K562 (cell line): ENCODE results near the gene BRPF1. TPM values are rescaled to one million over a fixed set of nuclear protein-coding genes. Genes with fewer than 3 reads are reported as not detected.

ENCODE experiments used
- ATAC-seq: fragments of 200-7000 bp; cut with Tn5 transposase; 3 replicates; pipeline ENCODE4 v1.9.1; 2020; ENCODE audit warnings: moderate library complexity
- BruUV-seq: library from RNA; stranded (reverse); fragments of 400-500 nt; replicated peaks from 2 replicates; lab custom pipeline; 2021; lab: Mats Ljungman, UMichigan
- CTCF ChIA-PET: fragments of 300-600 bp; formaldehyde crosslinking; extraction: SDS; loops from one replicate; lab custom pipeline; 2021; ENCODE audit warnings: low intra/inter-chr PET ratio; lab: Yijun Ruan, JAX
- POLR2A ChIA-PET: fragments of 300-600, 350-650 bp; sonication (Branson Sonifier 250); formaldehyde crosslinking; extraction: SDS; loops from one replicate; lab custom pipeline; 2021; ENCODE audit warnings: antibody characterized with exemption, inconsistent platforms; lab: Yijun Ruan, JAX
- DNase-seq, 4 experiments: peaks; one replicate each; pipeline versions ENCODE4 v3.0.0 to v3.0.0-alpha.2; 2011 to 2018; ENCODE audit warnings: low spot score in 3 of 4, mixed read lengths in 3 of 4; ENCODE audit errors: extremely low read depth in 1 of 4
- FAIRE-seq: peaks from 2 replicates; lab custom pipeline; 2011; peaks lifted over from hg19 to GRCh38; lab: Jason Lieb, UNC
- H2AFZ ChIP-seq: 2 replicates; pipeline ENCODE4 v1.6.0; 2011; ENCODE audit warnings: low read depth, low read length, control low read depth, inconsistent platforms
- H3K27ac ChIP-seq: fragments of 200-600 bp; 3 replicates; pipeline ENCODE4 v1.8.0; 2011; ENCODE audit warnings: low read depth, mild to moderate bottlenecking, control low read depth, inconsistent platforms, low read length, moderate library complexity, mixed read lengths; ENCODE audit errors: extremely low read depth
- H3K27me3 ChIP-seq, 2 experiments: fragments of 300-600 bp in 1 of 2; 2 replicates in 1 of 2; 3 replicates in 1 of 2; pipeline versions ENCODE4 v1.6.0 to v1.8.0; 2011; ENCODE audit warnings: inconsistent platforms in 2 of 2, low read length in 2 of 2, mild to moderate bottlenecking in 1 of 2, mixed read lengths in 1 of 2, moderate library complexity in 1 of 2; ENCODE audit not compliant: control insufficient read depth in 2 of 2, insufficient read depth in 2 of 2
- H3K36me3 ChIP-seq: fragments of 300-600 bp; 3 replicates; pipeline ENCODE4 v1.8.0; 2011; ENCODE audit warnings: mild to moderate bottlenecking, low read length, inconsistent platforms; ENCODE audit not compliant: control insufficient read depth, insufficient read depth
- H3K4me1 ChIP-seq, 2 experiments: fragments of 200-600 bp in 1 of 2; replicated peaks in 1 of 2; 2 replicates in 1 of 2; 3 replicates in 1 of 2; pipeline versions ENCODE4 v1.5.1 to v1.8.0; 2011; ENCODE audit warnings: inconsistent platforms in 2 of 2, low read length in 2 of 2, mild to moderate bottlenecking in 1 of 2, mixed read lengths in 1 of 2, moderate library complexity in 1 of 2; ENCODE audit not compliant: control insufficient read depth in 2 of 2, insufficient read depth in 2 of 2
- H3K4me2 ChIP-seq: 2 replicates; pipeline ENCODE4 v1.6.1; 2011; ENCODE audit warnings: low read length, control low read depth, inconsistent platforms, mixed read lengths; ENCODE audit not compliant: insufficient read depth
- H3K4me3 ChIP-seq: fragments of 200-600 bp; sonication (generic), shearing (Covaris generic); 2 replicates; pipeline ENCODE4 v1.5.1; 2016; ENCODE audit warnings: control low read depth, inconsistent platforms
- H3K79me2 ChIP-seq: fragments of 200-600 bp; 3 replicates; pipeline ENCODE4 v1.8.0; 2011; ENCODE audit warnings: low read length, inconsistent platforms; ENCODE audit not compliant: control insufficient read depth, insufficient read depth
- H3K9ac ChIP-seq, 2 experiments: 2 replicates each; pipeline versions ENCODE4 v1.6.0 to v1.6.1; 2011; ENCODE audit warnings: low read depth in 2 of 2, low read length in 2 of 2, control low read depth in 1 of 2, inconsistent platforms in 1 of 2, mild to moderate bottlenecking in 1 of 2, mixed read lengths in 1 of 2; ENCODE audit not compliant: insufficient read depth in 1 of 2
- H3K9me1 ChIP-seq: one replicate; pipeline ENCODE4 v1.6.0; 2011; ENCODE audit warnings: inconsistent platforms, mild to moderate bottlenecking, low read length, moderate library complexity; ENCODE audit not compliant: control insufficient read depth, insufficient read depth
- H3K9me3 ChIP-seq: replicated peaks from 2 replicates; pipeline ENCODE4 v1.5.1; 2011; ENCODE audit warnings: low read depth, low read length, inconsistent platforms; ENCODE audit not compliant: control insufficient read depth, insufficient read depth
- H4K20me1 ChIP-seq: replicated peaks from 2 replicates; pipeline ENCODE4 v1.6.1; 2011; ENCODE audit warnings: low read length, inconsistent platforms, mixed read lengths; ENCODE audit not compliant: control insufficient read depth, insufficient read depth
- BACH1 ChIP-seq: fragments of 200-800 bp; sonication (Bioruptor generic); IDR thresholded peaks from 2 replicates; pipeline ENCODE4 v1.6.1; 2016; ENCODE audit warnings: missing genetic modification characterization, missing compliant biosample characterization
- CAMTA2 ChIP-seq: fragments of 250-450 bp; sonication (Bioruptor Pico); conservative IDR thresholded peaks from 2 replicates; pipeline ENCODE4 v1.5.1; 2022
- HSF4 ChIP-seq: fragments of 250-450 bp; sonication (Bioruptor Pico); IDR thresholded peaks from 2 replicates; pipeline ENCODE4 v2.1.2; 2022; ENCODE audit warnings: mild to moderate bottlenecking, moderate library complexity, borderline replicate concordance
- NR2C1 ChIP-seq, 2 experiments: fragments of 450-650 bp; IDR thresholded peaks; 2 replicates each; pipeline ENCODE4 v1.6.1; 2017; ENCODE audit warnings: mild to moderate bottlenecking in 2 of 2, antibody characterized with exemption in 1 of 2, inconsistent platforms in 1 of 2, missing compliant biosample characterization in 1 of 2, missing genetic modification characterization in 1 of 2
- NR2F6 ChIP-seq: fragments of 450-650 bp; formaldehyde crosslinking; IDR thresholded peaks from 2 replicates; pipeline ENCODE4 v1.4.0; 2020; ENCODE audit warnings: mild to moderate bottlenecking
- PHF20 ChIP-seq: fragments of 450-650 bp; IDR thresholded peaks from 2 replicates; pipeline ENCODE4 v1.6.1; 2018; ENCODE audit not compliant: partially characterized antibody
- POLR2A ChIP-seq: fragments of 450-650 bp; conservative IDR thresholded peaks from 2 replicates; pipeline ENCODE4 v1.6.1; 2016
- RAD51 ChIP-seq: fragments of 450-650 bp; IDR thresholded peaks from 2 replicates; pipeline ENCODE4 v1.7.1; 2016; ENCODE audit warnings: low read depth, mild to moderate bottlenecking, borderline replicate concordance
- SNRNP70 ChIP-seq: fragments of 200-400 bp; formaldehyde crosslinking; optimal IDR thresholded peaks from 2 replicates; pipeline ENCODE3; 2017; ENCODE audit warnings: low read depth, low read length
- ZC3H4 ChIP-seq: sonication (generic); formaldehyde crosslinking; IDR thresholded peaks from 2 replicates; pipeline ENCODE4 v1.9.0; 2021; ENCODE audit warnings: missing genetic modification reagents, borderline replicate concordance
- WGBS: fragments of 100-300 bp; shearing (Covaris generic); methylation state at CpG from one replicate; pipeline ENCODE4 v1.1.6; 2016; ENCODE audit warnings: low coverage, mixed read lengths; ENCODE audit not compliant: insufficient coverage; ENCODE audit errors: missing lambda C conversion rate; 5-methylcytosine and 5-hydroxymethylcytosine counted together
- in situ Hi-C: fragments of 300-500 bp; cut with MboI; formaldehyde crosslinking; loops from 4 replicates; pipeline ENCODE4 v1.15.0; 2018; ENCODE audit warnings: inconsistent platforms, mixed read lengths
- intact Hi-C: fragments of 100-400 bp; cut with micrococcal nuclease; formaldehyde crosslinking; loops from 2 replicates; pipeline ENCODE4 v1.14.2; 2022
- polyA plus RNA-seq, 8 experiments: library from polyadenylated mRNA; depleted of rRNA in 4 of 8; stranded (reverse) in 5 of 8; unstranded in 3 of 8; fragments of >200 nt; fragmentation: Nextera tagmentation in 2 of 8; fragmentation: Illumina TruSeq in 1 of 8; extraction: Ambion mirVana in 2 of 8; extraction: Trizol in 1 of 8; gene quantifications; 2 replicates each; pipeline versions ENCODE4 v1.2.1 to v1.2.3, GENCODE V29; 2011 to 2014; ENCODE audit warnings: inconsistent platforms in 1 of 8, missing spikeins in 1 of 8
- total RNA-seq, 7 experiments: library from RNA; depleted of rRNA in 6 of 7; stranded (reverse); fragments of >200 nt in 6 of 7; fragmentation: Illumina TruSeq in 2 of 7; extraction: Trizol in 2 of 7; gene quantifications; 2 replicates each; pipeline versions ENCODE4 v1.2.1 to v1.2.3, GENCODE V29; 2011 to 2021; ENCODE audit warnings: low replicate concordance in 1 of 7
- TF ChIP-seq, protein P1 (sequence below), 2 experiments: fragments of 450-650 bp; IDR thresholded peaks; 2 replicates each; pipeline ENCODE4 v1.6.1; 2016; ENCODE audit warnings: mild to moderate bottlenecking in 2 of 2, borderline replicate concordance in 1 of 2, low read depth in 1 of 2, moderate library complexity in 1 of 2
- TF ChIP-seq, protein P2 (sequence below): fragments of 250-450 bp; sonication (Bioruptor Pico); IDR thresholded peaks from 2 replicates; pipeline ENCODE4 v1.8.0; 2022; ENCODE audit warnings: moderate library complexity, mild to moderate bottlenecking, inconsistent platforms

Gene BRPF1
- total and polyA plus RNA-seq, 9 of the 15 experiments (the other 6 are each of a cell fraction or from before 2014, with no cell fraction given): 1.1 to 40.2 (median 23.5) TPM

DNA sequence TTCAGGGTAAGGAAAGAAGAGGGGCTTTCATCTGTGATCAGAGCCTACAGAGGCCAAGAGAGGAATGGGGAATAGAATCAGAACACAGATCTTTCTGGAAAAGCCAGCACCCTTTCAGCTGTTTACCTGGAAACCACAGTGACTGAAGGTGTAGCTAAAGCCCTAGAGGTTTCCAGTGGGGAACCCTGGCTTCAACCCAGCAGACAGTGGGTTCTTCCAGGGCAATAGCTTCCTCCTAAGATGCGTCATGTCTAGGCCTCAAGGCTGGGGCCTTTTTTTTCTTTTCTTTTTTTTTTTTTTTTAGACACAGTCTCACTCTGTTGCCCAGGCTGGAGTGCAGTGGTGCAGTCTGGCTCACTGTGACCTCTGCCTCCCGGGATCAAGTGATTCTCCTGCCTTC lies 31.0 kb upstream of the BRPF1 start:
- H4K20me1 ChIP-seq: no peaks in the 10 kb centered on the region
- CTCF ChIA-PET: no interaction called here
- FAIRE-seq: no peak
- TF ChIP-seq, protein P1, sequence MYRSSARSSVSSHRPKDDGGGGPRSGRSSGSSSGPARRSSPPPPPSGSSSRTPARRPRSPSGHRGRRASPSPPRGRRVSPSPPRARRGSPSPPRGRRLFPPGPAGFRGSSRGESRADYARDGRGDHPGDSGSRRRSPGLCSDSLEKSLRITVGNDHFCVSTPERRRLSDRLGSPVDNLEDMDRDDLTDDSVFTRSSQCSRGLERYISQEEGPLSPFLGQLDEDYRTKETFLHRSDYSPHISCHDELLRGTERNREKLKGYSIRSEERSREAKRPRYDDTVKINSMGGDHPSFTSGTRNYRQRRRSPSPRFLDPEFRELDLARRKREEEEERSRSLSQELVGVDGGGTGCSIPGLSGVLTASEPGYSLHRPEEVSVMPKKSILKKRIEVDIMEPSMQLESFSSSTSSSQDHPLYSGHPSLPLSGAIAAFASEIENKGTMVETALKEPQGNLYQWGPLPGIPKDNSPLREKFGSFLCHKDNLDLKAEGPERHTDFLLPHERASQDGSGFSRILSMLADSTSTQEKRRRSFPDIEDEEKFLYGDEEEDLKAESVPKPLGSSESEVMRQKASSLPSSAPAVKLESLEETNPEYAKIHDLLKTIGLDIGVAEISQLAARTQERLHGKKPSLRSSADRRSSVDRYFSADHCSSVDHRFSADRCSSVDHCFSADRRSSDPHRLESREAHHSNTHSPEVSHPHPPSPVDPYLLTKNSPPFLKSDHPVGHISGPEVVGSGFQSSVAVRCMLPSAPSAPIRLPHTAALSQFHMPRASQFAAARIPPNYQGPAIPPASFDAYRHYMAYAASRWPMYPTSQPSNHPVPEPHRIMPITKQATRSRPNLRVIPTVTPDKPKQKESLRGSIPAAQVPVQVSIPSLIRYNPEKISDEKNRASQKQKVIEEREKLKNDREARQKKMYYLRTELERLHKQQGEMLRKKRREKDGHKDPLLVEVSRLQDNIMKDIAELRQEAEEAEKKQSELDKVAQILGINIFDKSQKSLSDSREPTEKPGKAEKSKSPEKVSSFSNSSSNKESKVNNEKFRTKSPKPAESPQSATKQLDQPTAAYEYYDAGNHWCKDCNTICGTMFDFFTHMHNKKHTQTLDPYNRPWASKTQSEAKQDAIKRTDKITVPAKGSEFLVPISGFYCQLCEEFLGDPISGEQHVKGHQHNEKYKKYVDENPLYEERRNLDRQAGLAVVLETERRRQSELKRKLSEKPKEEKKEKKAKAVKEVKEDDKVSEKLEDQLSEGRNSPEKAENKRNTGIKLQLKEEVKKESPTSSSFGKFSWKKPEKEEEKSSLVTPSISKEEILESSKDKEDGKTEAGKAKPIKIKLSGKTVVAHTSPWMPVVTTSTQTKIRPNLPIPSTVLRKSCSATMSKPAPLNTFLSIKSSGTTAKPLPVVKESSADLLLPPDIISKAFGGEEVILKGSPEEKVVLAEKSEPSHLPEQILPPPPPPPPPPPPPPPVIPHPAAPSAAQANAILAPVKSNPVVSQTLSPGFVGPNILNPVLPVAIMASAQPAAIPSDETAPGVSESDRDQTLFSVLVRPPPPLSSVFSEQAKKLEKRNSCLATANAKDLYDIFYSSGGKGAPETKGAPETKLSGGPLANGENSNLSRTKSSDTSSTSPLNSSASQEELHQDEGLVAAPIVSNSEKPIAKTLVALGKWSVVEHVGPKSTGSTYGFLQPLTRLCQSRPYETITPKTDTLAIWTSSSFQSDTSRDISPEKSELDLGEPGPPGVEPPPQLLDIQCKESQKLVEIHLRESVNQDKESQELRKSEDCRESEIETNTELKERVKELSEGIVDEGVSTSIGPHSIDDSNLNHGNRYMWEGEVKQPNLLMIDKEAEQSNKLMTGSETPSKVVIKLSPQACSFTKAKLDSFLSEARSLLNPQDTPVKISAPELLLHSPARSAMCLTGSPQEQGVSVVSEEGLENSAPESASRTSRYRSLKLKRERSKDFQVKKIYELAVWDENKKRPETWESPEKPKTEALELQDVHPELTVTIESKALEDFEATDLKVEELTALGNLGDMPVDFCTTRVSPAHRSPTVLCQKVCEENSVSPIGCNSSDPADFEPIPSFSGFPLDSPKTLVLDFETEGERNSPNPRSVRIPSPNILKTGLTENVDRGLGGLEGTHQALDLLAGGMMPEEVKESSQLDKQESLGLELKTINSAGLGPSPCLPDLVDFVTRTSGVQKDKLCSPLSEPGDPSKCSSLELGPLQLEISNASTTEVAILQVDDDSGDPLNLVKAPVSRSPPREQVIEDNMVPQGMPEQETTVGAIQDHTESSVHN (IDR thresholded peaks at IDR 0.05; ENCODE audit: borderline replicate concordance in 1 of 2, low read depth in 1 of 2): no peak
- TF ChIP-seq PHF20 (no peak), RAD51 (no peak), BACH1 (no peak), CAMTA2 (no peak), NR2F6 (no peak), POLR2A (no peak), NR2C1 (IDR thresholded peaks at IDR 0.05) (no peak), NR2C1 (tag; IDR thresholded peaks at IDR 0.05) (no peak), ZC3H4 (CRISPR knock-in tag) (no peak), SNRNP70 (no peak), HSF4 (CRISPR knock-in tag) (no peak)
- TF ChIP-seq, protein P2, sequence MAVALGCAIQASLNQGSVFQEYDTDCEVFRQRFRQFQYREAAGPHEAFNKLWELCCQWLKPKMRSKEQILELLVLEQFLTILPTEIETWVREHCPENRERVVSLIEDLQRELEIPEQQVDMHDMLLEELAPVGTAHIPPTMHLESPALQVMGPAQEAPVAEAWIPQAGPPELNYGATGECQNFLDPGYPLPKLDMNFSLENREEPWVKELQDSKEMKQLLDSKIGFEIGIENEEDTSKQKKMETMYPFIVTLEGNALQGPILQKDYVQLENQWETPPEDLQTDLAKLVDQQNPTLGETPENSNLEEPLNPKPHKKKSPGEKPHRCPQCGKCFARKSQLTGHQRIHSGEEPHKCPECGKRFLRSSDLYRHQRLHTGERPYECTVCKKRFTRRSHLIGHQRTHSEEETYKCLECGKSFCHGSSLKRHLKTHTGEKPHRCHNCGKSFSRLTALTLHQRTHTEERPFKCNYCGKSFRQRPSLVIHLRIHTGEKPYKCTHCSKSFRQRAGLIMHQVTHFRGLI (CRISPR knock-in tag): no peak

More for the DNA sequence above, 31.0 kb upstream of the BRPF1 start:
- no peak overlapping the region for H3K4me3 ChIP-seq
- in situ Hi-C loops (no loop called here), intact Hi-C loops (no loop called here)
- H3K36me3 ChIP-seq: peaks cover 30% of the 10 kb centered on the region; the same call in 2 of the 3 replicates
- whole genome bisulfite sequencing: 89% methylated on average over 2 of the region's 2 CpGs
- no peaks in the 10 kb centered on the region for H3K79me2 ChIP-seq
- DNase-seq (no peak), ATAC-seq (no peak)
- peaks cover 3% of the 10 kb centered on the region for H3K9me1 ChIP-seq
- no peaks in the 10 kb centered on the region for H3K9me3 ChIP-seq
- H3K27ac ChIP-seq: no peak overlapping the region
- H3K27me3 ChIP-seq: no peaks in the 10 kb centered on the region
- H3K4me2 ChIP-seq: no peak overlapping the region
- BruUV-seq: no TSS peak
- no peak overlapping the region for H3K9ac ChIP-seq
- no peak overlapping the region for H2AFZ ChIP-seq
- POLR2A ChIA-PET: interaction anchor here (0.6 to 1.0 kb wide), 4 partner anchors 8 to 305 kb away, joined by 3 to 4 read pairs (median 4); no protein-coding TSS in a partner anchor
- peaks cover 8 to 18% of the 10 kb centered on the region in 2 experiments; a peak in 4 of 5 replicates for H3K4me1 ChIP-seq
